Coronary artery (tissue), 2 donors: ENCODE data around the gene TTC7B.

Experiments
- DNase-seq: peaks from one replicate; pipeline ENCODE4 v3.0.0-alpha.2; 2017; ENCODE audit warnings: low spot score
- H3K27ac ChIP-seq, 2 donors: fragments of 200-600 bp; sonication (generic); one replicate each; pipeline ENCODE4 v1.5.1; 2016 to 2019
- H3K4me3 ChIP-seq: fragments of 200-600 bp; sonication (generic); 2 replicates; pipeline ENCODE4 v1.5.1; 2016; ENCODE audit warnings: mild to moderate bottlenecking, moderate library complexity
- TF ChIP-seq, protein P1 (sequence below): fragments of 200-600 bp; sonication (generic); IDR thresholded peaks from one replicate; pipeline ENCODE4 v1.5.1; 2019; ENCODE audit warnings: antibody characterized with exemption

The TTC7B gene

DNA sequence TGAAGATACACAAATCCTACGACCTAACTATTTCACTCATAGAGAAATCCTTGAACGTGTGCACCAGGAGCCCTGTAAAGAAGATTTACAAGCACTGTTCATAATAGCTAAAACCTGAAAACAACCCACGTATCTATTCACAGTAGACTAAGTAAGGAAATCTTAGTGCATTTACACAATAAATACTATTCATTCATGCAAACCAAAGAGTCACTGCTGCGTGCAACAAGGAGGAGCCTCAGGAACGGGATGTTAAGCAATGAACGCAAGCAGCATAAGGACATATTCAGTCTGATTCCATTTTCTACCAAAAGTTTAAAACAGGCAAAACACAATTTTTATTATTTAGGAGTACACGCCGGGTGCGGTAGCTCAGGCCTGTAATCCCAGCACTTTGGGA is 176.6 kb downstream of the TTC7B start:
- no peak overlapping the region for H3K27ac ChIP-seq
- no peak overlapping the region for H3K4me3 ChIP-seq
- DNase-seq: no peak
- TF ChIP-seq, protein P1, sequence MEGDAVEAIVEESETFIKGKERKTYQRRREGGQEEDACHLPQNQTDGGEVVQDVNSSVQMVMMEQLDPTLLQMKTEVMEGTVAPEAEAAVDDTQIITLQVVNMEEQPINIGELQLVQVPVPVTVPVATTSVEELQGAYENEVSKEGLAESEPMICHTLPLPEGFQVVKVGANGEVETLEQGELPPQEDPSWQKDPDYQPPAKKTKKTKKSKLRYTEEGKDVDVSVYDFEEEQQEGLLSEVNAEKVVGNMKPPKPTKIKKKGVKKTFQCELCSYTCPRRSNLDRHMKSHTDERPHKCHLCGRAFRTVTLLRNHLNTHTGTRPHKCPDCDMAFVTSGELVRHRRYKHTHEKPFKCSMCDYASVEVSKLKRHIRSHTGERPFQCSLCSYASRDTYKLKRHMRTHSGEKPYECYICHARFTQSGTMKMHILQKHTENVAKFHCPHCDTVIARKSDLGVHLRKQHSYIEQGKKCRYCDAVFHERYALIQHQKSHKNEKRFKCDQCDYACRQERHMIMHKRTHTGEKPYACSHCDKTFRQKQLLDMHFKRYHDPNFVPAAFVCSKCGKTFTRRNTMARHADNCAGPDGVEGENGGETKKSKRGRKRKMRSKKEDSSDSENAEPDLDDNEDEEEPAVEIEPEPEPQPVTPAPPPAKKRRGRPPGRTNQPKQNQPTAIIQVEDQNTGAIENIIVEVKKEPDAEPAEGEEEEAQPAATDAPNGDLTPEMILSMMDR: no peak

DNA sequence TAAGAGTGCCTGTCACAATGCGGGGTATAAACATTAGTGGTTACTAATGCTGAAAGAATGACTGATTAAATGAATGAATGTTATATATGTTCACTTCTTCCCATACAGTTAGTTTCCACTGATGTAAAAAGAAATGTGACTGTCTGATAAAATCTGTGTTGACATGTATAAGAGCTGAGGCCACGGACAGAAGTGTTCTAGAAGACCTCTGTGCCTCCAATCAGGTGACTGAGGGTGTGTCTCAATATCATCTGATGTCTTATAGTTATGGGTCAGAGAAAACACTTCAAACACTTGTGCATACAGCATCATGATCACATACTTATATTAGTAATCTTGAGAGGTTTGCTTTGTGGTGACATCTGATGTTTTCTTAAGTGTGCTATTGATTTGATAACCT is 183.4 kb downstream of the TTC7B start:
- H3K4me3 ChIP-seq: no peak overlapping the region
- TF ChIP-seq, protein P1: no peak
- no peak overlapping the region for H3K27ac ChIP-seq
- no peak for DNase-seq

DNA sequence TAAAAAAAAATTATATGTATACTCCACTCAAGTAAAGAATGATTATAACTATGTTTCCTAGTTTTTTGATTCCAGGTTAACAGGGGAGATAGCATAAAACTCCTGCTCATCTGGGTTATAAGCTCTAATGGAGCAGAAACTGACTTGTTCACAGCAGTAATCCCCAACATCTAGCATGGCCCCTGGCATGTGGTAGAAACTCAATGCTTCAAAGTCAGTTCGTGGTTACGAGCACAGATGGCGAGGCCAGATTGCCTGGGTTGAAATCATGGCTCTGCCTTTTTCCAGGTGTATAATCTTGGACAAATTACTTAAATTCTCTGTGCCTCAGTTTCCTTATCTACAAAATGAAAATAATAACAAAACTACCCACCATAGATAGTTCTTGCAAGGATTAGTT is 183.8 kb downstream of the TTC7B start:
- DNase-seq: no peak
- no peak overlapping the region for H3K4me3 ChIP-seq
- H3K27ac ChIP-seq: no peak overlapping the region
- TF ChIP-seq, protein P1: no peak

DNA sequence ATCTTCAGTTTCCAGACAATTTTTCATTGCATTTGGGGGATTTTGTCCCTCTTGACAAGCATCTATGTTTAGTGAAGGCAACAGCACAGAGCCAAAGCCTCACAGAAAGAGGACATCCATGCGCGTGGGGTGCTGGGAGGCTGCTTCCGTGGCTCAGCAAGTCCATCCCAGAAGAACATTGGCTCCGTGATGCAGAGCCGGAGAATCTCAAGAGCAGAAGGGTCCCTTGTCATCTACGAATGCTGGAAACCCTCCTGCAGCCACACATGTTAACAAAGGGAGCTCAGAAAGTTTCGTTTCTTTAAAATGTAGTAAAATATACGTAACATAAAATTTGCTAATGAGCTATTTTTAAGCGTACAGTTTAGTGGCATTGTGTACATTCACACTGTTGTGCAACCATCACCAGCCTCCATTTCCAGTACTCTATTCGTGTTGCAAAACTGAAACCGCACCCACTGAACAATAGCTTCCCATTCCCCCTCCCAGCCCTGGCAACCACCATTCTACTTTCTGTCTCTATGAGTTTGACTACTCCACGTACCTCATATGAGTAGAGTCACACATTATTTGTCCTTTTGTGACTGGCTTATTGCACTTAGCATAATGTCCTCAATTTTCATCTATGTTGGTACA is 185.9 kb downstream of the TTC7B start:
- no peak overlapping the region for H3K4me3 ChIP-seq
- TF ChIP-seq, protein P1: no peak
- peak overlapping the region in 1 of 2 donors; percentile 55 for H3K27ac ChIP-seq
- DNase-seq: no peak

DNA sequence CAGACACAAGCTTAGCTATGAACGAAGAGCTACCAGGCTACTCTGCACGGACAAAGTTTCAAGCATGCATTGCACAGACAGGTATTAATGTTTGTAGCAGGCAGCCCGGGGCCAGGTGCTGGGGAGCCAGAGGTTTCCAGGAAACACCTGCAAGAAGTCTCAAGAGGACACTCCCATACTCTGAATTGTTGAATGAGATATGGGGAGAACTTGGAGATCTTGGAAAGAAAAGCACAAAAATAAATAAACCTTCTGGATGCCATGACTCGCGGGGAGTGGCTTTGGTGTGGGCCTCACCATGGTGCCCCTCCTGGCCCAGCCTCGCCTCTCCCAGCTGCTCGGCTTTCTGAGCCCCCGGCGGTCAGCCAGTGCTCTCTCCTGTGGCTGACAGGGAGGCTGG is 186.8 kb downstream of the TTC7B start:
- TF ChIP-seq, protein P1: no peak
- no peak for DNase-seq
- Histone ChIP-seq H3K27ac (no peak overlapping the region), H3K4me3 (no peak overlapping the region)

DNA sequence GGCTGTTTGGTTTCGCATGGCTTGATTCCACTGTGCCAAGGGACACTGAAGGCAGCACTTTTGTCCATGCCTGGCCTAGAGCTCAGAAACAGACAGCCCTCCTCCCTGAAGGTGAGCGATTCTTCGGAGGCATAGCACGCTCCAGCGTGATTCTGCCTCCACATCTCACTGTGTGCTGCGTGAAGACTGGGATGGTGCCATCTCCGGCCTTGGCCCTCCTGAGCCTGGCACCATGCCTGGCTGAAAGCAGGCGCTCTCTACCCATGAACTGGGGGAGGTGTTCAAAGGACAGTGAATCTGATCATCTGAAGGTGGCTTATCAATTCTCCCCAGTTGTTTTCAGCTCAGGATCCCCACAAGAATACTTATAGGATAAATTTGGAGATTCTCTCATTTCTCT is 187.4 kb downstream of the TTC7B start:
- TF ChIP-seq, protein P1: no peak
- H3K27ac ChIP-seq: no peak overlapping the region
- no peak for DNase-seq
- H3K4me3 ChIP-seq: no peak overlapping the region

DNA sequence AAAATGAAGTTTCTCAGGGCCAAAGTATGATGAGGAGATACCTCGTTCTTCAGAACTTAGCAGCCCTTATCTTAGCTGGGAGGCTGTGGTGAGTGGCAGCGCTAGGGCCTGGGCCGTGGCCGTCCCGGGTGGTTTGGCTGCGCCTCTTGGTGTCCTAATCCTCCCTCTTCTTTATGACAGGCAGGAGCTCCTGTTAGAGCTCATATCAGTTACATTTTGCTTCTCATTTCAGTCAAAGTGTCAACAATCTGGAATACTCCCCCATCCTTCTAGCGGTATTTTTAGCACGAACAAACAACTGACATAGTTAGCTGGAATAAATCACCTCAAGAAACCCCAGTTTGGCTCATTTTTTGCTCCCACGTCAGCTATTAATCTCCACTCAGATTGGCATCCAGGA is 188.8 kb downstream of the TTC7B start:
- Histone ChIP-seq H3K27ac (peak overlapping the region; percentile 18 to 27), H3K4me3 (no peak overlapping the region)
- no peak for DNase-seq

More for the DNA sequence above, 188.8 kb downstream of the TTC7B start:
- TF ChIP-seq, protein P1: no peak
